Spleen (tissue), 11 donors: Measurements from ENCODE around the gene PEX14. TPM values are rescaled to one million over a fixed set of nuclear protein-coding genes. Genes with fewer than 3 reads are reported as not detected.

Experiments used
- DNase-seq: peaks from one replicate; pipeline ENCODE4 v3.0.0-alpha.2; 2020
- H3K27ac ChIP-seq, 8 donors: fragments of 200-600 bp; sonication (generic) in 7 of 8; 1 replicate in 4 of 8; 2 replicates in 4 of 8; pipeline versions ENCODE4 v1.5.0 to v1.8.0; 2016 to 2021; ENCODE audit warnings: inconsistent platforms in 4 of 8, mild to moderate bottlenecking in 4 of 8, moderate library complexity in 1 of 8
- H3K27me3 ChIP-seq, 7 donors: fragments of 200-600 bp; sonication (generic) in 6 of 7; replicated peaks in 1 of 7; 1 replicate in 4 of 7; 2 replicates in 3 of 7; pipeline versions ENCODE4 v1.5.0 to v1.8.0; 2016 to 2021; ENCODE audit warnings: inconsistent platforms in 3 of 7, mild to moderate bottlenecking in 1 of 7
- H3K36me3 ChIP-seq, 6 donors: fragments of 200-600 bp; sonication (generic) in 5 of 6; 1 replicate in 4 of 6; 2 replicates in 2 of 6; pipeline versions ENCODE4 v1.5.0 to v1.8.0; 2016 to 2021; ENCODE audit warnings: inconsistent platforms in 2 of 6
- H3K4me1 ChIP-seq, 6 donors: fragments of 200-600 bp; sonication (generic) in 5 of 6; 1 replicate in 3 of 6; 2 replicates in 3 of 6; pipeline versions ENCODE4 v1.5.0 to v1.8.0; 2016 to 2021; ENCODE audit warnings: inconsistent platforms in 3 of 6
- H3K4me3 ChIP-seq, 8 donors: fragments of 200-600 bp; sonication (generic) in 7 of 8; 1 replicate in 4 of 8; 2 replicates in 4 of 8; pipeline versions ENCODE4 v1.5.0 to v1.8.0; 2016 to 2021; ENCODE audit warnings: inconsistent platforms in 4 of 8, mild to moderate bottlenecking in 4 of 8, moderate library complexity in 2 of 8
- H3K9me3 ChIP-seq, 8 donors: fragments of 200-600 bp; sonication (generic) in 7 of 8; 1 replicate in 4 of 8; 2 replicates in 4 of 8; pipeline versions ENCODE4 v1.5.0 to v1.8.0; 2016 to 2021; ENCODE audit warnings: inconsistent platforms in 4 of 8
- POLR2A ChIP-seq, 3 donors: fragments of 450-650 bp; IDR thresholded peaks; one replicate each; pipeline ENCODE4 v1.5.1; 2017; ENCODE audit warnings: antibody characterized with exemption in 3 of 3, mild to moderate bottlenecking in 1 of 3
- POLR2AphosphoS5 ChIP-seq, 3 donors: sonication (generic); formaldehyde crosslinking; IDR thresholded peaks; one replicate each; pipeline ENCODE4 v1.5.1; 2017; ENCODE audit warnings: antibody characterized with exemption in 3 of 3
- WGBS, 5 donors: extraction: QIAGEN DNeasy Blood & Tissue Kit in 3 of 5; methylation state at CpG; one replicate each; pipeline versions ENCODE4 v1.1.5 to v1.1.7; 2013 to 2018; 5-methylcytosine and 5-hydroxymethylcytosine counted together
- intact Hi-C: fragments of 100-400 bp; cut with DNase I; formaldehyde crosslinking; loops from one replicate; pipeline ENCODE4 v1.15.0; 2023; ENCODE audit warnings: low total_unique reads
- polyA plus RNA-seq, 3 donors: library from polyadenylated mRNA; stranded (reverse); fragments of 200-250 nt; gene quantifications; one replicate each; pipeline ENCODE4 v1.2.1, GENCODE V29; 2013
- total RNA-seq, 7 donors: library from RNA; depleted of rRNA in 3 of 7; stranded (reverse); fragments of >200 nt in 3 of 7; fragmentation: NEBNext Ultra II Directional in 4 of 7; extraction: Animal tissue kit (Norgen Biotek cat#: 25700) in 4 of 7; gene quantifications; one replicate each; pipeline versions ENCODE4 v1.1.0 to v1.2.1, GENCODE V29; 2016 to 2021
- TF ChIP-seq, protein P1 (sequence below), 11 experiments: fragments of 200-600 bp in 7 of 11; fragments of 450-650 bp in 4 of 11; sonication (generic) in 4 of 11; IDR thresholded peaks in 8 of 11; conservative IDR thresholded peaks in 3 of 11; 1 replicate in 7 of 11; 2 replicates in 4 of 11; pipeline versions ENCODE4 v1.4.0 to v1.8.0; 2016 to 2021; ENCODE audit warnings: antibody characterized with exemption in 11 of 11, inconsistent platforms in 4 of 11, mild to moderate bottlenecking in 1 of 11
- donor health status: healthy with polysubstance abuse.
- donor health status: DM: no; HTN: no; CAD: no; lungs with moderate emphysema.
- donor health status: DM: no; HTN: no; CAD: no.
- donor health status: Bipolar disorder and iron deficiency.
- donor health status: healthy.
- donor health status: DM: no; HTN: no; CAD: no.
- donor health status: DM: yes; HTN: yes; CAD: no.

Gene PEX14
- total and polyA plus RNA-seq, 10 donors = 9.3 to 19.7 (median 12.1) TPM

DNA sequence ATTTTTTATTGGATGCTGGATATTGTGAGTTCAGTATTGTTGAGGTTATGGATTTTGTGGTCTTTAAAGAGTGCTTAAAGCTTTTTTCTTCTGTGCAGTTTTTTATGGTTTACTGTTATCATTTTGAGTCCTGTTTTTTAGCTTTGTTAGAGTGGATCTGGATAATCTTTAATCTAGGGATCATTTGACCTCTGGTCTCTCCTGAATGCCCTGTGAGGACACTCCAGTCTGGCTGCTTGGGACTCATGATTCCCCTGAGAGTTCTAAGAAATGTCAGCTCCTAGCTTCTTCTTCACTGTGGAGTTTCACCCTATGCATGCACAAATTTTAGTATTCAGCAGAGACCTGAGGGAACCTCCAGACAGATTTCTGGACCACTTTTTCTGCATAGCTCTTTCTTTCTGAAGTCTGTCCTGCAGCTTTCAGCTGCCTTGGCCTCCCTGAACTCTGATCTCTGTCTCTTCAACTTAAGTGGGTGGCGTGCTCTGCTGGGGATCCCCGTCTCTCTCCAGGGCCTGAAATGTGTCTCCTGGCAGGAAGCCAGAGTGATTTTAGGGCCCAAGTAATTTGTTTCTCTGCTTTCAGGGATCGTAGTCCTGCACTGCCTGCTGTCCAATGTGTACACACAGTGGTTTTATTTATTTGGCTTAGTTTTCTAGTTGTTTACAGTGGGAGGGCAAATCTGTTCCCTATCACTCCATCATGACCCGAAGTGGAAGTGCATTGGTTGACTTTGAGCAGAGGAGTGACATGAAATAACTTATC is 14.7 kb downstream of the PEX14 start:
- no peak for DNase-seq
- 50 to 69% (median 52%) methylated on average over 3 to 4 of the region's 4 CpGs for WGBS, 5 donors

DNA sequence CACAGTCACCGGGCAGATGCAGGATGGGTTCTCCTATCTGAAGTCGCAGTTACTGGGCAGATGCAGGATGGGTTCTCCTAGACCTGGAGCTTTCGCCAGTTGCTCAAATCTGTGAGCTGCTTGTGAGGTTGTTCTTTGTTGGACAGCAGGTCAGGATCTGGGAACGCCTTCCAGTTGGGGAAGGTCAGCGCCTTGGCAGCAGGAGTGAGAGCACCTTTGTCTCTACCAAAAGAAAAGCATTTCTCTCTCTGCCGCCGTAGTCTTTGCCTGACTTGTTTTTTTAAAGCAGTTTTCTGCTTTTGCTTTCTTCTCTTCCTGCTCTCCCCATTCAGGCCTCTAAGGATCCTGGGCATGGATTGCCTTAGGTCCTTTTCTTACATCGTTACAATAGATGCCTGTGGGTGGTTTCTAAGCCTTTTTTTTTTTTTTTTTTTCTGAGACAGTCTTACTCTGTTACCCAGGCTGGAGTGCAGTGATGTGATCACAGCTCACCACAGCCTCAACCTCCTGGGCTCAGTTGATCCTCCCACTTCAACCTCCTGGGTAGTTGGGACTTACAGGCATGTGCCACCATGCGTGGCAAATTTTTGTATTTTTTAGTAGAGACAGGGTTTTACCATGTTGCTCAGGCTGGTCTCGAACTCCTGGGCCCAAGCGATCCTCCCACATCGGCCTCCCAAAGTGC is 15.7 kb downstream of the PEX14 start:
- DNase-seq = no peak
- intact Hi-C loops = loop anchor here (5.0 kb wide), 1 partner anchor 58 kb away; the partner anchor contains the start of gene CENPS
- peaks cover 0 to 24% (median 0%) of the 10 kb centered on the region in 6 donors for H3K36me3 ChIP-seq
- no peak overlapping the region for H3K27ac ChIP-seq
- 83 to 92% (median 89%) methylated on average over 12 of the region's 12 CpGs for WGBS, 5 donors
- H3K4me1 ChIP-seq = peaks cover 7 to 24% (median 13%) of the 10 kb centered on the region in 6 donors
- no peak overlapping the region for H3K4me3 ChIP-seq
- TF ChIP-seq POLR2A (IDR thresholded peaks at IDR 0.05) (no peak), POLR2AphosphoS5 (IDR thresholded peaks at IDR 0.05) (no peak)
- TF ChIP-seq, protein P1, sequence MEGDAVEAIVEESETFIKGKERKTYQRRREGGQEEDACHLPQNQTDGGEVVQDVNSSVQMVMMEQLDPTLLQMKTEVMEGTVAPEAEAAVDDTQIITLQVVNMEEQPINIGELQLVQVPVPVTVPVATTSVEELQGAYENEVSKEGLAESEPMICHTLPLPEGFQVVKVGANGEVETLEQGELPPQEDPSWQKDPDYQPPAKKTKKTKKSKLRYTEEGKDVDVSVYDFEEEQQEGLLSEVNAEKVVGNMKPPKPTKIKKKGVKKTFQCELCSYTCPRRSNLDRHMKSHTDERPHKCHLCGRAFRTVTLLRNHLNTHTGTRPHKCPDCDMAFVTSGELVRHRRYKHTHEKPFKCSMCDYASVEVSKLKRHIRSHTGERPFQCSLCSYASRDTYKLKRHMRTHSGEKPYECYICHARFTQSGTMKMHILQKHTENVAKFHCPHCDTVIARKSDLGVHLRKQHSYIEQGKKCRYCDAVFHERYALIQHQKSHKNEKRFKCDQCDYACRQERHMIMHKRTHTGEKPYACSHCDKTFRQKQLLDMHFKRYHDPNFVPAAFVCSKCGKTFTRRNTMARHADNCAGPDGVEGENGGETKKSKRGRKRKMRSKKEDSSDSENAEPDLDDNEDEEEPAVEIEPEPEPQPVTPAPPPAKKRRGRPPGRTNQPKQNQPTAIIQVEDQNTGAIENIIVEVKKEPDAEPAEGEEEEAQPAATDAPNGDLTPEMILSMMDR (IDR thresholded peaks at IDR 0.05 in 8 of 11, conservative IDR thresholded peaks at IDR 0.05 in 3 of 11) = no peak
- H3K27me3 ChIP-seq = no peaks in the 10 kb centered on the region
- peaks cover 0 to 10% (median 8%) of the 10 kb centered on the region in 8 donors for H3K9me3 ChIP-seq

More for the DNA sequence above, 14.7 kb downstream of the PEX14 start:
- TF ChIP-seq, protein P1 (IDR thresholded peaks at IDR 0.05 in 8 of 11, conservative IDR thresholded peaks at IDR 0.05 in 3 of 11) = no peak
- no peak for TF ChIP-seq POLR2A (IDR thresholded peaks at IDR 0.05)
- no peak for TF ChIP-seq POLR2AphosphoS5 (IDR thresholded peaks at IDR 0.05)
- no peaks in the 10 kb centered on the region for H3K27me3 ChIP-seq
- intact Hi-C loops = loop anchor here (5.0 kb wide), 1 partner anchor 57 kb away; the partner anchor contains the start of gene CENPS
- peaks cover 0 to 20% (median 5%) of the 10 kb centered on the region in 6 donors for H3K4me1 ChIP-seq
- H3K4me3 ChIP-seq = no peak overlapping the region
- peaks cover 0 to 10% (median 8%) of the 10 kb centered on the region in 8 donors for H3K9me3 ChIP-seq
- H3K36me3 ChIP-seq = peaks cover 0 to 24% (median 0%) of the 10 kb centered on the region in 6 donors
- no peak overlapping the region for H3K27ac ChIP-seq

DNA sequence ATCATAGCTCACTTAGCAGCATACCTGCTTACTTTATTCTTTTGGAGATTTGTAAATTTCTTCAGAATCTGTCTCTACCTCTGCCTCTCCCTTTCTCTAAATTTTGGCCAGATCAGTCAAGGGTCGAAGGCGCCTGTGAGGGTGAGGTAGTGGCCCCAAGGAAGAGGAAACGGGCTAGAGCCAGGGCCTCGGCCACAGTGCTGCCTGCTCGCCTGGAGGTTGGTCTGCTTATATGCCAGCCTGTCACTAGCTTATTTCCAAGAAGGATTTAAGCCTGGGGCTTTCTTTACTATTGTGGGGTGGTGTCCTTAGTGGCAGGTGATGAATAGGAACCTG is 19.6 kb downstream of the PEX14 start:
- Histone ChIP-seq H3K27ac (peak overlapping the region in 4 of 8 donors; percentile 78 to 83 (median 79)), H3K27me3 (no peaks in the 10 kb centered on the region), H3K4me1 (peaks cover 12 to 40% (median 20%) of the 10 kb centered on the region in 6 donors), H3K9me3 (no peaks in the 10 kb centered on the region), H3K4me3 (peak overlapping the region in 2 of 8 donors; percentile 44 to 62), H3K36me3 (peaks cover 0 to 35% (median 0%) of the 10 kb centered on the region in 6 donors)
- 65 to 76% (median 70%) methylated on average over 5 of the region's 5 CpGs for WGBS, 5 donors
- TF ChIP-seq POLR2A (IDR thresholded peaks at IDR 0.05) (no peak), POLR2AphosphoS5 (IDR thresholded peaks at IDR 0.05) (no peak)
- TF ChIP-seq, protein P1 (IDR thresholded peaks at IDR 0.05 in 8 of 11, conservative IDR thresholded peaks at IDR 0.05 in 3 of 11) = no peak
- DNase-seq = no peak
- intact Hi-C loops = loop anchor here (5.0 kb wide), 1 partner anchor 62 kb away; the partner anchor contains the start of gene CENPS
